Measurements from ENCODE around the gene RAD51B. TPM values are rescaled to one million over a fixed set of nuclear protein-coding genes. Genes with fewer than 3 reads are reported as not detected.

The RAD51B gene
- total and polyA plus RNA-seq, 9 of the 15 experiments (the other 6 are each of a cell fraction or from before 2014, with no cell fraction given), result 8.5 to 17.3 (median 11.3) TPM

- Histone ChIP-seq H3K79me2 (ENCODE audit: control insufficient read depth, insufficient read depth, low read length) (no peaks in the 10 kb centered on the region), H3K4me3 (no peak overlapping the region), H3K9ac (ENCODE audit: insufficient read depth in 1 of 2, low read depth in 2 of 2, low read length in 2 of 2) (no peak overlapping the region), H3K9me3 (replicated peaks; ENCODE audit: control insufficient read depth, insufficient read depth, low read depth, low read length) (no peaks in the 10 kb centered on the region), H3K4me2 (ENCODE audit: insufficient read depth, low read length) (no peak overlapping the region), H3K27me3 (ENCODE audit: control insufficient read depth in 2 of 2, insufficient read depth in 2 of 2, low read length in 2 of 2) (no peaks in the 10 kb centered on the region), H3K9me1 (ENCODE audit: control insufficient read depth, insufficient read depth, low read length) (no peaks in the 10 kb centered on the region), H2AFZ (ENCODE audit: low read depth, low read length) (no peak overlapping the region), H3K4me1 (replicated peaks in 1 of 2; ENCODE audit: control insufficient read depth in 2 of 2, insufficient read depth in 2 of 2, low read length in 2 of 2) (peaks cover 0 to 10% of the 10 kb centered on the region in 2 experiments; a peak in 2 of 5 replicates), H4K20me1 (replicated peaks; ENCODE audit: control insufficient read depth, insufficient read depth, low read length) (no peaks in the 10 kb centered on the region), H3K27ac (ENCODE audit: extremely low read depth, low read depth, low read length) (no peak overlapping the region), H3K36me3 (ENCODE audit: control insufficient read depth, insufficient read depth, low read length) (no peaks in the 10 kb centered on the region)
- DNase-seq (ENCODE audit: extremely low read depth in 1 of 4, low spot score in 3 of 4), result no peak
- intact Hi-C loops (cut with micrococcal nuclease) (no loop called here), in situ Hi-C loops (cut with MboI) (no loop called here)
- no TSS peak for BruUV-seq (replicated peaks)
- WGBS (ENCODE audit: insufficient coverage, low coverage, missing lambda C conversion rate), result 81% methylated on average over 4 of the region's 4 CpGs
- ChIA-PET POLR2A (no interaction called here), CTCF (ENCODE audit: low intra/inter-chr PET ratio) (interaction anchor here (0.7 kb wide), 1 partner anchor 27 kb away, joined by 3 read pairs; no protein-coding TSS in a partner anchor)
- no peak for ATAC-seq
- no peak for FAIRE-seq
- TF ChIP-seq ZNF121 (CRISPR knock-in tag; conservative IDR thresholded peaks at IDR 0.05), result no peak
- no peak for TF ChIP-seq ZNF212 (CRISPR knock-in tag; IDR thresholded peaks at IDR 0.05)
- TF ChIP-seq NR3C1 (CRISPR knock-in tag; IDR thresholded peaks at IDR 0.05), result no peak
- no peak for TF ChIP-seq RFX1 (IDR thresholded peaks at IDR 0.05)
- no peak for TF ChIP-seq GABPB1 (CRISPR knock-in tag; IDR thresholded peaks at IDR 0.05)
- no peak for TF ChIP-seq TRIM25 (IDR thresholded peaks at IDR 0.05; ENCODE audit: borderline replicate concordance)
- no peak for TF ChIP-seq CLOCK (CRISPR knock-in tag; IDR thresholded peaks at IDR 0.05; ENCODE audit: borderline replicate concordance)
- no peak for TF ChIP-seq HDAC8 (tag; IDR thresholded peaks at IDR 0.05)
- no peak for TF ChIP-seq FOXP1 (CRISPR knock-in tag; IDR thresholded peaks at IDR 0.05)
- TF ChIP-seq NCOA6 (IDR thresholded peaks at IDR 0.05), result no peak
- TF ChIP-seq HNRNPH1 (optimal IDR thresholded peaks at IDR 0.05; ENCODE audit: low read depth, low read length), result no peak
- no peak for TF ChIP-seq FUS (optimal IDR thresholded peaks at IDR 0.05; ENCODE audit: low read depth, low read length)
- no peak for TF ChIP-seq MNT (conservative IDR thresholded peaks at IDR 0.05)
- TF ChIP-seq FOXK2 (conservative IDR thresholded peaks at IDR 0.05 in 1 of 2, IDR thresholded peaks at IDR 0.05 in 1 of 2; ENCODE audit: low read depth in 2 of 2), result no peak
- TF ChIP-seq ZBTB49 (CRISPR knock-in tag; IDR thresholded peaks at IDR 0.05; ENCODE audit: borderline replicate concordance), result no peak
These were observed 339.1 kb downstream of the RAD51B start for GRCh38 chr14:68158640-68159039.

Measured in K562 (cell line).